ENCODE data around the gene WWP2.

DNA sequence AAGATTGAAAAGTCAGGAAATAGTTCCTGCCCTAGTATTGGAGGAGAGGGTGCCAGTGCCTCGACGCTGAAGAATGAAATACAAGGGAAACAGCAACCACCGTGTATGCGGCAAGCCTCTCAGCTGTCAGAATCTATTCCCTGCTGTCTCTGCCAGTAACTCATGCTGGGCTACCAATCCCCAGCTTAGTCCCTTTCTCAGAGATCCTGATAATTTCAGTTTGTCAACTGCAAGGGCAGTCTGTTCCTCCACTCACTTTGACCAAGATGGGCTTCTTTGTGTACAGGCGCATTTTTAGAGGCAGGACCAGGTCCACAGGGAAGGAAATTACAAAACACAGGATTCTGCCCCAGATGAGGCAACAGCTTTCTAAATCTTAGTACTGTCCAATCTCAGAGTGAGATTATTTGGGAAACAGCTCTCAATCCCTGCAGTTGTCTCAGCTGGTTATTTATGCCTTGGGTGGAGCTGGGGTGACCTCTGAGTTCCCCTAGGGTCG is 37.1 kb upstream of the WWP2 start:
- TF ChIP-seq TCF7L2 (IDR thresholded peaks at IDR 0.05; ENCODE audit: borderline replicate concordance, low read depth, low read length) (no peak), ZNF830 (tag by site-specific recombination; IDR thresholded peaks at IDR 0.05; ENCODE audit: low read depth) (no peak), ZBTB7A (tag by site-specific recombination; IDR thresholded peaks at IDR 0.05; ENCODE audit: low read depth) (no peak), ZNF114 (tag by site-specific recombination; IDR thresholded peaks at IDR 0.05) (no peak), MEIS1 (CRISPR knock-in tag; IDR thresholded peaks at IDR 0.05; ENCODE audit: borderline replicate concordance) (no peak), ZBTB20 (tag by site-specific recombination; IDR thresholded peaks at IDR 0.05) (no peak), ZNF473 (tag by site-specific recombination; IDR thresholded peaks at IDR 0.05) (no peak)
- TF ChIP-seq, protein P1, sequence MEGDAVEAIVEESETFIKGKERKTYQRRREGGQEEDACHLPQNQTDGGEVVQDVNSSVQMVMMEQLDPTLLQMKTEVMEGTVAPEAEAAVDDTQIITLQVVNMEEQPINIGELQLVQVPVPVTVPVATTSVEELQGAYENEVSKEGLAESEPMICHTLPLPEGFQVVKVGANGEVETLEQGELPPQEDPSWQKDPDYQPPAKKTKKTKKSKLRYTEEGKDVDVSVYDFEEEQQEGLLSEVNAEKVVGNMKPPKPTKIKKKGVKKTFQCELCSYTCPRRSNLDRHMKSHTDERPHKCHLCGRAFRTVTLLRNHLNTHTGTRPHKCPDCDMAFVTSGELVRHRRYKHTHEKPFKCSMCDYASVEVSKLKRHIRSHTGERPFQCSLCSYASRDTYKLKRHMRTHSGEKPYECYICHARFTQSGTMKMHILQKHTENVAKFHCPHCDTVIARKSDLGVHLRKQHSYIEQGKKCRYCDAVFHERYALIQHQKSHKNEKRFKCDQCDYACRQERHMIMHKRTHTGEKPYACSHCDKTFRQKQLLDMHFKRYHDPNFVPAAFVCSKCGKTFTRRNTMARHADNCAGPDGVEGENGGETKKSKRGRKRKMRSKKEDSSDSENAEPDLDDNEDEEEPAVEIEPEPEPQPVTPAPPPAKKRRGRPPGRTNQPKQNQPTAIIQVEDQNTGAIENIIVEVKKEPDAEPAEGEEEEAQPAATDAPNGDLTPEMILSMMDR (tag by site-specific recombination; IDR thresholded peaks at IDR 0.05) = no peak

Measured in HEK293 (cell line).